ELF-1 (cell line): Measurements from ENCODE around the gene DGKB.

Experiments used
- DNase-seq: peaks from one replicate; pipeline ENCODE4 v3.0.0-alpha.2; 2016; ENCODE audit warnings: low read depth, low spot score

DGKB gene

GRCh38 chr7:14690075-14690474 lies 212.5 kb downstream of the DGKB start:
- no peak for DNase-seq

DNA sequence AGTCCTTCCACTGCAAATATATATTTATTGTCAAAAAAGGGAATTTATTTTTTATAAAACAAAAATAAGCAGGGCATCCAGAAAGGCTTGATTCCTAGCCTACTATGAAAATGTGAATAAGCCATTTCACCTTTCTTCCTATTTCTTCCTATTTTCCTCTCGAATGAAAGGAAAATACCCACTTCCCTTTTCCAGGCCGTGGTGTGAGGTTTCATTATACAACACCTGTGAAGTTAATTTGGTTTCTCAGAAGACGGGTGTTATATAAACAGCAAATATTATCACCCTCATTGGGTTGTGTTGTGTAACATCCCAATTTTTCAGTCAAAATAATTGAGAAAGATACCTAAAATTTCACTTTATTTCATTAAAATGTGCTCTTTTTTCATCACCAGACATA lies 214.3 kb downstream of the DGKB start:
- no peak for DNase-seq

DNA sequence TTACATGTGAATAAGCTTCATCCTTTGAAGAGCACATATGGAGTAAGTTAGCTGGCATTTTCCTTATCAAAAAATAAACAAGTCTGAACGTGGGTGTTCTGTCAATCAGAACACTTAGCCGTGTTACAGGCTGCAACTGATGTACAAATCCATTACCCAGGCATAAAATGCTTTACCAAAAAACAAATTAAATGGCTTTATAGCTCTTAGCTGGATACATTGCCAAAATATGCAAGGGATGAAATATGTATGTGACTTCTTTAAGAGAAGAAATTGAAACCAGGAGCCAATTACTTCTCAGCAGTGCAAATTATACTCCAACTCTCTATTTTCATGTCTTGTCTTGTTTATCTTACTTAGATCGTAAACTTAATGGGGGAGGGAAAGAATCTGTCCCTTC lies 214.8 kb downstream of the DGKB start:
- no peak for DNase-seq

DNA sequence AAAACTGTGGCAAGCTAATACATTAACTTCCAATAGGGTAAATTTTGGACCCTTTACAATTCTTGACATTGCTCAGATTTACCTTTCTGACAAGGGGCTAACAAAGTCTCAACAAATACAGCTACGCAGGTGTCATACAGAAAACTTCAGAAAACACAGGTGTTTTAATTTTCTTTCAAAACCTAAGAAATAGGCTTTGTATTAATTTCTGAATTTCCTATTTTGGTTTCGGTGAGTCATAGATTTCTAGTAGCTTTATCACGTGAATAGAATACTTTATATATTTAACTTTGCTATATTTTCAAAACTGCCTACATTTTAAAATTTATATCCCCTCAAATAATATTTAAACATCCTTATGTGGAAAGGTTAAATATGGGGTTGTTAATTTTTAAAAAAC lies 215.3 kb downstream of the DGKB start:
- DNase-seq, result no peak

DNA sequence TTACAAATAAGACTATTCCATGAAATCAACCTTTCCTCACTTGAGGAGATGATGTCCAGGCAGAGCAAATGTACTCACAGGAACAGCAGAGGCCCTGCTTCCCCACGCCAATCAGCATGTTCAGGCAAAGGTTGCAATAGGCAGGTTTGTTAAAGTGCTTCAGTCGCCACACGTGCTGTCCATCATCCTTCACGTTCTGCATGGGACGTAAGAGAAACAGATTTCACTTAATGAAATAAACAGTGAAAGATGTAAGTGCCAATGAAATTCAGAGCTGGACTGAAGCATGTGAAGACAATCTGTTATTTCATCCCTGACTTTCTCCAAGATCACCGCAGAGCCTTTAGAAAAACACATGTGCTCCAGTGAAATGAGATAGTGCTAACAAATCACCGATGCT lies 217.4 kb downstream of the DGKB start:
- no peak for DNase-seq

DNA sequence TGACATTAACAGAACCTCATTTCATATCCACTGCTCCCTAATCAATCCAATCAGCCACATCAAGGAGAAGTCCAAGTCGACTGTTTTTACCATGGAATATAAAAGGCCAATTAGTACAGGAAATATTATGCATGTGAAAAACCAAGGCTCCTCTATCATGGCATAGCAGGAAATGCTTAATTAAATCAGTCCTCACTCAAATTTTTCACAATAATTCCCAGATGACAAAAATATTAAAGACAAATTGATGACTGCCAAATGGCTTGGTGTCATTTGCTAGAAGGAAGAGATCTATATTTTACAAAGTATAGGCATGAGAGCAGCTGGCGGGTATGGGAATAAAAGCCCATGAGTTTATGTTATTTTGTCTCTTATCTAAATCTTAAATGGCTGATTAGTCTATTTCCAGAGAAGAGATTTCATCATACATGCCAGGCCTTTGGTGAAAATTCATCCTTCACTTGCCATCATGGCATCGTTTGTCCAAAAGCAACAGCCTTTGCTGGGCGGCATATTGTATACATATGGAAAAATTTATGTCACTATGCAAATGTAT lies 219.6 kb downstream of the DGKB start:
- DNase-seq, result no peak

DNA sequence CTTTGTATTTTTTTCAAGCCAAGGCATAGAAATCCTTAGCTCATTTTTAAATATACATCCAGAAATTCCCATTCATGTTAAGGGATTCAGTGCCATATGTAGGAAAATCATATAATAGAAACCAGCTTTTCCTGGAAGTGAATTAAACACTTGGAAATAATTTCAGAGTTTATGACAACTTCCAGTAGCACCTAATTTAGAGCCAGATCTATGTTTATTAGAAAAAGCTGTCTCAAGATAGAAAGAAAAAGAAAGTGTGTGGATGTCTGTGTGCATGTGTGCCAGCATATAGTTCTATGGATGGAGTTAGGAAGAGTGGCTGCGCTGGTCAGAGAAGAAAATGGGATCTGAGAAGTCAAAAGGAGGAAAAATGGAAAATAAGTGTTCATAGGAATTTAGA lies 225.7 kb downstream of the DGKB start:
- DNase-seq, result no peak

GRCh38 chr7:14673202-14673601 lies 229.3 kb downstream of the DGKB start:
- DNase-seq, result no peak

- no peak for DNase-seq
Observed at GRCh38 chr7:14666913-14667312, 235.6 kb downstream of the DGKB start.

GRCh38 chr7:14666304-14666703 lies 236.2 kb downstream of the DGKB start:
- DNase-seq, result no peak

- DNase-seq, result no peak
Observed at GRCh38 chr7:14639801-14640200, 262.8 kb downstream of the DGKB start.

GRCh38 chr7:14639329-14639728 lies 263.2 kb downstream of the DGKB start:
- no peak for DNase-seq

- DNase-seq, result no peak
Observed at GRCh38 chr7:14637968-14638367, 264.6 kb downstream of the DGKB start.

DNA sequence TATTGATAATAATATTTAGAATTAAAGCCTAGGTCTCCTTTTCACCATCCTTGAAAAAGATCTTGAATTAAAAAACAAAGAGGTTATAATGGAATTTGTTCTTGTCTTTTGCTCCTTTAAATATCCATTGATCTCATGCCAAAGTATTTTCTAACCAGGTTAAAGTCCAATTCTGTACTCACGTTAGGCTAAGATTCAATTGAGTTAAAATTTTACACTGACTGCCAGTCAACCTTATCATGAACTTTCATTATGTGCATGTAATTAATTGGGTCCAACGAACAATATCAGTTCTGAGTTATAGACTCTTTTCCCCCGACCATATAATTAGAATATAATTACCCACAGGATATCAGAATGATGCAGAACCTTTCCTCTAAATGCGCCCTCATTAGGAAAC lies 266.6 kb downstream of the DGKB start:
- DNase-seq, result no peak

DNA sequence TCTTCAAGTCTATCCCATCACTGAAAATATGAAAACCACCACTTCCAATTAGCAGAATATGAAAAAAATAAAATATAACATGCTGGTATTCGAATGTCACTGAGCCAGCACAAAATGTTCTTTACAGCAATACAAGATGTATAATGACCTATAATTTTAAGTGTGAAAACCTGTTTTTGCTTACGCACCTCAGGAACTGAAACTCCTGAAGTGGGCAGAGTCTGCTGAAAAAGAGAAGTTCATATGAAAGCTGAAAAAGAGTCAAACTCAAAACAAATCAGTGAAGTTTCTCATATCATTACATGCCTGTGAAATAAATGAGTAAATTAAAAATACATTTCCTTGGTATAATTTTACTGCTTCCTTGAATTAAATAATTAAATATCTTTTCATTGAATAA lies 272.5 kb downstream of the DGKB start:
- no peak for DNase-seq

DNA sequence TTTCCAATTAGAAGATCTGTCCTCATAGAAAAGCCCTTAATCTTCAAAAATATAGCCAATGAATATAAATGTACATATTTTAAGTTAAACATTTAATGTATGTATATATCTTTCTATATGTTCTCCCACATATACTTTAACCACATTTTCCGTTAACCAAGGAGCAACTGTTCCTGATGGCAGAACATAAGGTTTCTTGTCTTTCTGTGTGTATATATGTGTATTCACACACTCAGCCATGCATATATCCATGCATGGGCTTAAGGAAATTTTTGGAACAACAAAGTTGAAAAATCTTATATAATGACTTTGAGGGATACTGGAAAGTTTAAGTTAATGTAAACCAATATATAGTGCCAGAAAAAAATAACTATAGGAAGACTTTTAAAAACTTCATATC lies 274.0 kb downstream of the DGKB start:
- no peak for DNase-seq

GRCh38 chr7:14626076-14626475 lies 276.5 kb downstream of the DGKB start:
- DNase-seq, result no peak

- DNase-seq, result no peak
Observed at GRCh38 chr7:14622559-14622958, 280.0 kb downstream of the DGKB start.

- no peak for DNase-seq
Observed at GRCh38 chr7:14606101-14606500, 296.4 kb downstream of the DGKB start.

DNA sequence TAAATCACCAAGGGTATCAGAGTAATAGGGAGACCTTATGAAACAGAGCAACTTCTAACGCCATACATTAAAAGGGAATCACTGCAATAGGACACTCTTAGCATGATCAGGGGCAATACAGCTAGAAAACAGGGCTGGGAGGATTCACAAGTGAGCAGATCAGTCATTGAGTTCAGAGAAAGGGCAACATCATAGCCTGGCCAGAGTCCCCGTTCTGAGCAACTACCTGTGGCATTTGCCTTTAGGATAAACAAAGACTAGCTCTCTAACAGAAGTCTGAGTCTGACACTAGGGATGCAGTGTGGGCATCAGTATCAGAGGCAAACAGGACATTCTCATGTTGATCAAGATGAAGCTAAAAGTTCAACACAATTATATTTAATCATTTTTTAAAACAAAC lies 297.9 kb downstream of the DGKB start:
- DNase-seq, result no peak

GRCh38 chr7:14602851-14603250 lies 299.7 kb downstream of the DGKB start:
- DNase-seq, result no peak

DNA sequence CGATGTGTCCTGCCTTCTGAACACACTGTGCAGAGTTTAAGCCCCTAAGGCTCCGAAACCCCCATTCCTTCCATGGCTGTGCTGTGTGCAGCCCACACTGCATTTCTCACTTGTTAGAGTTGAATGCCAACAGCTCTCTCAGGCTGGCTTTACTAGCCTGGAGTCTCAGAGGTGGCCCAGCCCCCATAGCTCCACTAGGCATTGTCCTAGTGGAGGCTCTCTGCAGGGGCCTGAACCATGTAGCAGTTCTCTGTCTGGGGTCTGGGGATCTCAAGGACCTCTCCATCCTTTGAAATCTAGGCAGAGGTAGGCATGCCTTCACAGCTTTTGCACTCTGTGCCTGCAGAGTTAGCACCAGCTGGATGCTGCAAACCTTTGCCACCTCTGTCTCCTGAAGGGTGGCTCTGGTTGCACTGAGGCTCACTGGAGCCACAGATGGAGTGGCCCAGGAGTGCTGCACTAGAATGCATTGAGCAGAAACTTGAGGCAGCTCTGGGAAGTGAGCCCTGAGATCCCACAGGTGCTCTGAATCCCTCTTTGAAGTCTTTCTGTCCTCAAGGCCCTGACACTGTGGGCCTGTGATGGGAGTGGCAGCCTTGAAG lies 301.7 kb downstream of the DGKB start:
- no peak for DNase-seq

- DNase-seq, result no peak
Observed at GRCh38 chr7:14598978-14599377, 303.6 kb downstream of the DGKB start.

GRCh38 chr7:14596421-14596820 lies 306.1 kb downstream of the DGKB start:
- DNase-seq, result no peak
